Endothelial cell of umbilical vein (primary cell): ENCODE results near the gene IL25. TPM values are rescaled to one million over a fixed set of nuclear protein-coding genes. Genes with fewer than 3 reads are reported as not detected.

ENCODE experiments used
- BruUV-seq: library from RNA; stranded (reverse); fragments of 400-500 nt; replicated peaks from 2 replicates; lab custom pipeline; 2021; lab: Mats Ljungman, UMichigan
- CTCF ChIA-PET: fragments of 300-600, 350-600 bp; sonication (Branson Sonifier 250); formaldehyde crosslinking; loops from one replicate; lab custom pipeline; 2021; ENCODE audit warnings: antibody characterized with exemption, inconsistent platforms; lab: Charles Lee
- POLR2A ChIA-PET: fragments of 300-600, 350-600 bp; sonication (Branson Sonifier 250); formaldehyde crosslinking; loops from one replicate; lab custom pipeline; 2021; ENCODE audit warnings: antibody characterized with exemption, inconsistent platforms; lab: Charles Lee
- DNase-seq: peaks from one replicate; pipeline ENCODE4 v3.0.0-alpha.2; 2011; ENCODE audit warnings: low read depth, low spot score
- FAIRE-seq: peaks from 2 replicates; lab custom pipeline; 2011; peaks lifted over from hg19 to GRCh38; lab: Jason Lieb, UNC
- H2AFZ ChIP-seq: 2 replicates; pipeline ENCODE4 v1.6.0; 2012; ENCODE audit warnings: low read depth, low read length, control low read depth, inconsistent platforms
- H3K27ac ChIP-seq: 2 replicates; pipeline ENCODE4 v1.5.1; 2011; ENCODE audit warnings: low read depth, mild to moderate bottlenecking, control low read depth, low read length, moderate library complexity; ENCODE audit not compliant: insufficient read depth
- H3K27me3 ChIP-seq, 2 experiments: 2 replicates each; pipeline versions ENCODE4 v1.6.0 to v1.6.1; 2011; ENCODE audit warnings: low read length in 2 of 2, mixed read lengths in 1 of 2; ENCODE audit not compliant: control insufficient read depth in 2 of 2, insufficient read depth in 2 of 2
- H3K36me3 ChIP-seq, 2 experiments: 2 replicates in 1 of 2; 3 replicates in 1 of 2; pipeline ENCODE4 v1.5.1; 2011; ENCODE audit warnings: low read length in 2 of 2, mild to moderate bottlenecking in 1 of 2, moderate library complexity in 1 of 2; ENCODE audit not compliant: control insufficient read depth in 2 of 2, insufficient read depth in 2 of 2; ENCODE audit errors: extremely low read depth in 1 of 2
- H3K4me1 ChIP-seq: 3 replicates; pipeline ENCODE4 v1.5.1; 2011; ENCODE audit warnings: mild to moderate bottlenecking, low read length; ENCODE audit not compliant: control insufficient read depth, insufficient read depth; ENCODE audit errors: extremely low read depth
- H3K4me2 ChIP-seq: 2 replicates; pipeline ENCODE4 v1.6.1; 2011; ENCODE audit warnings: low read length, control low read depth, mixed read lengths; ENCODE audit not compliant: insufficient read depth
- H3K4me3 ChIP-seq, 3 experiments: fragments of 200-600 bp in 1 of 3; sonication (generic), shearing (Covaris generic) in 1 of 3; replicated peaks in 1 of 3; 2 replicates each; pipeline ENCODE4 v1.5.1; 2011 to 2016; ENCODE audit warnings: control low read depth in 3 of 3, low read length in 3 of 3, mild to moderate bottlenecking in 2 of 3, inconsistent platforms in 1 of 3, low read depth in 1 of 3, moderate library complexity in 1 of 3; ENCODE audit not compliant: insufficient read depth in 1 of 3
- H3K79me2 ChIP-seq: 2 replicates; pipeline ENCODE4 v1.6.0; 2012; ENCODE audit warnings: low read length, inconsistent platforms; ENCODE audit not compliant: control insufficient read depth, insufficient read depth
- H3K9ac ChIP-seq: replicated peaks from 2 replicates; pipeline ENCODE3; 2011; ENCODE audit warnings: low read length, control low read depth; ENCODE audit not compliant: insufficient read depth; ENCODE audit errors: extremely low read depth
- H3K9me1 ChIP-seq: replicated peaks from 3 replicates; pipeline ENCODE4 v1.6.0; 2011; ENCODE audit warnings: mild to moderate bottlenecking, low read length; ENCODE audit not compliant: control insufficient read depth, insufficient read depth; ENCODE audit errors: extremely low read depth
- H3K9me3 ChIP-seq: replicated peaks from 2 replicates; pipeline ENCODE4 v1.5.1; 2012; ENCODE audit warnings: low read length, inconsistent platforms; ENCODE audit not compliant: control insufficient read depth, insufficient read depth
- H4K20me1 ChIP-seq: replicated peaks from 2 replicates; pipeline ENCODE3; 2011; ENCODE audit warnings: mild to moderate bottlenecking, low read length; ENCODE audit not compliant: control insufficient read depth, insufficient read depth; ENCODE audit errors: extremely low read depth
- EZH2 ChIP-seq: IDR thresholded peaks from 2 replicates; pipeline ENCODE4 v1.6.1; 2012; ENCODE audit warnings: borderline replicate concordance, low read depth, mild to moderate bottlenecking, moderate library complexity, low read length, inconsistent platforms; ENCODE audit not compliant: severe bottlenecking
- FOS ChIP-seq: IDR thresholded peaks from 2 replicates; pipeline ENCODE4 v1.6.1; 2011; ENCODE audit warnings: mild to moderate bottlenecking, low read length, moderate library complexity, borderline replicate concordance; ENCODE audit not compliant: insufficient read depth
- GATA2 ChIP-seq: IDR thresholded peaks from 2 replicates; pipeline ENCODE4 v1.7.0; 2011; ENCODE audit warnings: low read depth, mild to moderate bottlenecking, moderate library complexity, mixed read lengths, low read length; ENCODE audit not compliant: insufficient read length, insufficient read depth
- JUN ChIP-seq: IDR thresholded peaks from 2 replicates; pipeline ENCODE4 v1.6.1; 2011; ENCODE audit warnings: borderline replicate concordance, low read depth; ENCODE audit not compliant: insufficient read length, insufficient read depth
- MYC ChIP-seq: IDR thresholded peaks from one replicate; pipeline ENCODE4 v1.6.1; 2011; ENCODE audit warnings: mild to moderate bottlenecking, low read depth, low read length
- POLR2A ChIP-seq: IDR thresholded peaks from 2 replicates; pipeline ENCODE4 v1.6.1; 2012; ENCODE audit warnings: low read depth, mild to moderate bottlenecking, control low read depth, low read length
- POLR2AphosphoS5 ChIP-seq: IDR thresholded peaks from 2 replicates; pipeline ENCODE4 v1.6.1; 2012; ENCODE audit warnings: low read depth, mild to moderate bottlenecking, control low read depth, low read length, moderate library complexity; ENCODE audit not compliant: insufficient read depth
- dilution Hi-C: fragments of 300-500 bp; cut with MboI; formaldehyde crosslinking; loops from one replicate; pipeline ENCODE4 v1.15.0; 2019; ENCODE audit warnings: low sequenced_read_pairs; ENCODE audit not compliant: extremely low pct_ligation_motif_present
- intact Hi-C: fragments of 100-400 bp; cut with micrococcal nuclease; formaldehyde crosslinking; loops from one replicate; pipeline ENCODE4 v1.10.0; 2022
- polyA plus RNA-seq, 4 experiments: library from polyadenylated mRNA; depleted of rRNA in 3 of 4; stranded (reverse) in 3 of 4; unstranded in 1 of 4; fragments of >200 nt; gene quantifications; 2 replicates each; pipeline versions ENCODE4 v1.2.1 to v1.2.3, GENCODE V29; 2011 to 2012; ENCODE audit warnings: missing spikeins in 1 of 4
- total RNA-seq: library from RNA; stranded (reverse); gene quantifications from 2 replicates; pipeline ENCODE4 v1.2.3, GENCODE V29; 2021
- TF ChIP-seq, protein P1 (sequence below): IDR thresholded peaks from 2 replicates; pipeline ENCODE4 v1.6.1; 2011; ENCODE audit not compliant: insufficient read depth, insufficient read length
- TF ChIP-seq, protein P2 (sequence below), 2 donors: IDR thresholded peaks; 1 replicate in 1 of 2; 2 replicates in 1 of 2; pipeline ENCODE4 v1.5.1; 2011; ENCODE audit warnings: low read length in 2 of 2, mild to moderate bottlenecking in 2 of 2, moderate library complexity in 2 of 2, control low read depth in 1 of 2, inconsistent platforms in 1 of 2, low read depth in 1 of 2; ENCODE audit not compliant: insufficient read depth in 1 of 2; ENCODE audit errors: extremely low read depth in 1 of 2

IL25 gene
- total and polyA plus RNA-seq, 2 donors (not counting 3 experiments of a cell fraction or from before 2014, with no cell fraction given): not detected

DNA sequence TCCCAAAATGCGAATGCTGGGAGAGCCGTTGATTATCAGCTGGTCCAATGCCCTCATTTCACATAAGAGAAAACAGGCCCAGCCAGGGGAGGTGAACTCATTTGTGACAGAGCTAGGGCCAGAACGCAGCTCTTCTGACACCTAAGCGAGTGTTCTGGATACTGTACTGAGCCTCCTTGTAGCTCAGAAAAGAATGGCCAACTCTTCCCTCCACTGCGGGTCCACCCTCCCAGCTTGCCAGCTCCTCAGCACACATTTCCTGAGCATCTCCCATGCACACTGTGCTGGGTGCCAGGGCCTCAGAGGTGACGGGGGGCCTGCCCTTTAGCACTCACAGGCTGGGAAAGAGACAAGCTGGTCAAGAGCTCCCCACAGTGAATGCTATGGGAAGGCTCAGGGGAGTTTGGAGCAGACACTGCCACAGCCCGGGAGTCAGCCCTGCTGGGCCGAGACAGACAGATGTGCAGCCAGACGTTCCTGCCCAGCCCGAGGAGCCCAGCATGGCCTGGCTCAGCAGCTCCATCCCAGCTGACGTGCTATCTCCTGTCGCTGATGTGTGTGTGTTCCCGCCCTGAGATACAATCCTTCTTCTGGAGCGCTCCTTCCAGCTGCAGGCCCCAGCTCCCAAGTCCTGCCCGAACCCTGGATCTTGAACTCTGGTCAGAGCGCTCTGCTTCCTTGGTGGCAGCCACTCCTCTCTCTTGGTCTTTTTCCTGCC is 7.7 kb downstream of the IL25 start:
- no peaks in the 10 kb centered on the region for H4K20me1 ChIP-seq
- H3K4me2 ChIP-seq: no peak overlapping the region
- dilution Hi-C loops: no loop called here
- no peaks in the 10 kb centered on the region for H3K9me3 ChIP-seq
- no peak overlapping the region for H3K9ac ChIP-seq
- no peak for FAIRE-seq
- no peak overlapping the region for H3K4me3 ChIP-seq
- no peaks in the 10 kb centered on the region for H3K9me1 ChIP-seq
- no peak overlapping the region for H2AFZ ChIP-seq
- no peaks in the 10 kb centered on the region for H3K27me3 ChIP-seq
- intact Hi-C loops: loop anchor here (1.0 kb wide), 3 partner anchors 52 to 260 kb away; no protein-coding TSS in a partner anchor
- ChIA-PET CTCF (interaction anchor here (0.7 to 4.7 kb wide), 33 partner anchors 9 to 311 kb away, joined by 3 to 55 read pairs (median 4); partner anchors contain the start of genes PABPN1 and SLC22A17), POLR2A (no interaction called here)
- no peak for DNase-seq
- H3K36me3 ChIP-seq: no peaks in the 10 kb centered on the region
- H3K79me2 ChIP-seq: no peaks in the 10 kb centered on the region
- no peak overlapping the region for H3K27ac ChIP-seq
- BruUV-seq: no TSS peak
- TF ChIP-seq EZH2: no peak
- no peak for TF ChIP-seq FOS
- TF ChIP-seq, protein P1, sequence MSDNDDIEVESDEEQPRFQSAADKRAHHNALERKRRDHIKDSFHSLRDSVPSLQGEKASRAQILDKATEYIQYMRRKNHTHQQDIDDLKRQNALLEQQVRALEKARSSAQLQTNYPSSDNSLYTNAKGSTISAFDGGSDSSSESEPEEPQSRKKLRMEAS: no peak
- TF ChIP-seq GATA2: no peak
- no peak for TF ChIP-seq MYC
- TF ChIP-seq JUN: no peak
- no peak for TF ChIP-seq POLR2AphosphoS5
- TF ChIP-seq, protein P2, sequence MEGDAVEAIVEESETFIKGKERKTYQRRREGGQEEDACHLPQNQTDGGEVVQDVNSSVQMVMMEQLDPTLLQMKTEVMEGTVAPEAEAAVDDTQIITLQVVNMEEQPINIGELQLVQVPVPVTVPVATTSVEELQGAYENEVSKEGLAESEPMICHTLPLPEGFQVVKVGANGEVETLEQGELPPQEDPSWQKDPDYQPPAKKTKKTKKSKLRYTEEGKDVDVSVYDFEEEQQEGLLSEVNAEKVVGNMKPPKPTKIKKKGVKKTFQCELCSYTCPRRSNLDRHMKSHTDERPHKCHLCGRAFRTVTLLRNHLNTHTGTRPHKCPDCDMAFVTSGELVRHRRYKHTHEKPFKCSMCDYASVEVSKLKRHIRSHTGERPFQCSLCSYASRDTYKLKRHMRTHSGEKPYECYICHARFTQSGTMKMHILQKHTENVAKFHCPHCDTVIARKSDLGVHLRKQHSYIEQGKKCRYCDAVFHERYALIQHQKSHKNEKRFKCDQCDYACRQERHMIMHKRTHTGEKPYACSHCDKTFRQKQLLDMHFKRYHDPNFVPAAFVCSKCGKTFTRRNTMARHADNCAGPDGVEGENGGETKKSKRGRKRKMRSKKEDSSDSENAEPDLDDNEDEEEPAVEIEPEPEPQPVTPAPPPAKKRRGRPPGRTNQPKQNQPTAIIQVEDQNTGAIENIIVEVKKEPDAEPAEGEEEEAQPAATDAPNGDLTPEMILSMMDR (IDR thresholded peaks at IDR 0.05; ENCODE audit: extremely low read depth in 1 of 2, insufficient read depth in 1 of 2, low read depth in 1 of 2, low read length in 2 of 2): no peak
- TF ChIP-seq POLR2A: no peak
- no peaks in the 10 kb centered on the region for H3K4me1 ChIP-seq
